ENCODE measurements around the gene HOXB4. TPM values are rescaled to one million over a fixed set of nuclear protein-coding genes. Genes with fewer than 3 reads are reported as not detected.

The HOXB4 gene
- total RNA-seq, 2 experiments from 2014 or later, result 7.8 TPM

GRCh38 chr17:48619826-48620449, 41.8 kb upstream of the HOXB4 start:
- peaks cover 2% of the 10 kb centered on the region for H3K36me3 Mint-ChIP-seq
- no peak overlapping the region for H3K4me3 Mint-ChIP-seq
- H3K27me3 Mint-ChIP-seq, result peaks cover 94% of the 10 kb centered on the region
- H3K9me3 Mint-ChIP-seq (ENCODE audit: low read depth), result no peaks in the 10 kb centered on the region
- CTCF ChIA-PET, result interaction anchor here (1.0 to 11.2 kb wide), 8 partner anchors 9 to 594 kb away, joined by 3 to 190 read pairs (median 11); no protein-coding TSS in a partner anchor
- peaks cover 32% of the 10 kb centered on the region for H3K4me1 Mint-ChIP-seq
- DNase-seq (no peak), ATAC-seq (no peak)
- no peak overlapping the region for H3K27ac Mint-ChIP-seq

- H3K9me3 Mint-ChIP-seq (ENCODE audit: low read depth), result no peaks in the 10 kb centered on the region
- CTCF ChIA-PET, result interaction anchor here (0.7 to 11.2 kb wide), 41 partner anchors 8 to 776 kb away, joined by 3 to 190 read pairs (median 4); partner anchors contain the start of genes COPZ2, HOXB13, HOXB9 and PRAC2
- ATAC-seq (peak; percentile 76), DNase-seq (peak; percentile 86)
- peak overlapping the region; percentile 36 for H3K27ac Mint-ChIP-seq
- H3K4me1 Mint-ChIP-seq, result peaks cover 34% of the 10 kb centered on the region
- H3K36me3 Mint-ChIP-seq, result peaks cover 2% of the 10 kb centered on the region
- H3K27me3 Mint-ChIP-seq, result peaks cover 96% of the 10 kb centered on the region
- peak overlapping the region; percentile 31 for H3K4me3 Mint-ChIP-seq
Measured at GRCh38 chr17:48618256-48618896, 40.2 kb upstream of the HOXB4 start.

GRCh38 chr17:48617471-48618255, 39.5 kb upstream of the HOXB4 start:
- CTCF ChIA-PET, result interaction anchor here (0.7 to 11.2 kb wide), 32 partner anchors 9 to 775 kb away, joined by 3 to 190 read pairs (median 4); partner anchors contain the start of genes COPZ2, HOXB13, HOXB9 and PRAC2
- Mint-ChIP-seq H3K4me1 (peaks cover 37% of the 10 kb centered on the region), H3K4me3 (no peak overlapping the region), H3K27me3 (peaks cover 94% of the 10 kb centered on the region), H3K9me3 (ENCODE audit: low read depth) (no peaks in the 10 kb centered on the region), H3K27ac (no peak overlapping the region), H3K36me3 (peaks cover 2% of the 10 kb centered on the region)
- ATAC-seq, result no peak
- no peak for DNase-seq

- Mint-ChIP-seq H3K4me3 (no peak overlapping the region), H3K27ac (peak overlapping the region; percentile 6), H3K36me3 (peaks cover 2% of the 10 kb centered on the region), H3K9me3 (ENCODE audit: low read depth) (no peaks in the 10 kb centered on the region), H3K4me1 (peaks cover 43% of the 10 kb centered on the region), H3K27me3 (peaks cover 91% of the 10 kb centered on the region)
- DNase-seq, result no peak
- ATAC-seq, result no peak
- CTCF ChIA-PET, result interaction anchor here (0.9 to 11.2 kb wide), 14 partner anchors 10 to 774 kb away, joined by 3 to 190 read pairs (median 4); partner anchors contain the start of genes HOXB9 and SNX11
Measured at GRCh38 chr17:48616717-48617470, 38.7 kb upstream of the HOXB4 start.

- peaks cover 89% of the 10 kb centered on the region for H3K27me3 Mint-ChIP-seq
- H3K4me3 Mint-ChIP-seq, result no peak overlapping the region
- ATAC-seq, result no peak
- H3K36me3 Mint-ChIP-seq, result peaks cover 2% of the 10 kb centered on the region
- CTCF ChIA-PET, result interaction anchor here (0.8 to 1.6 kb wide), 7 partner anchors 8 to 590 kb away, joined by 3 to 4 read pairs (median 3); no protein-coding TSS in a partner anchor
- no peak for DNase-seq
- no peaks in the 10 kb centered on the region for H3K9me3 Mint-ChIP-seq (ENCODE audit: low read depth)
- H3K4me1 Mint-ChIP-seq, result peaks cover 49% of the 10 kb centered on the region
- H3K27ac Mint-ChIP-seq, result no peak overlapping the region
Measured at GRCh38 chr17:48615963-48616716, 38.0 kb upstream of the HOXB4 start.

- DNase-seq (no peak), ATAC-seq (no peak)
- H3K4me3 Mint-ChIP-seq, result peak within 1 kb of the TSS; percentile 15
- H3K4me1 Mint-ChIP-seq, result peaks cover 55% of the 10 kb centered on the region
- CTCF ChIA-PET, result interaction anchor here (0.8 to 2.9 kb wide), 11 partner anchors 9 to 590 kb away, joined by 3 to 21 read pairs (median 3); no protein-coding TSS in a partner anchor
- peaks cover 86% of the 10 kb centered on the region for H3K27me3 Mint-ChIP-seq
- H3K9me3 Mint-ChIP-seq (ENCODE audit: low read depth), result no peaks in the 10 kb centered on the region
- H3K27ac Mint-ChIP-seq, result peak within 1 kb of the TSS; percentile 63
- H3K36me3 Mint-ChIP-seq, result peaks cover 2% of the 10 kb centered on the region
Measured at GRCh38 chr17:48615047-48615962, 37.2 kb upstream of the HOXB4 start, which contains the start of gene HOXB8. HOXB8 (minus strand) TSS chr17:48615292; CDS start chr17:48614704, 588 bp downstream.

GRCh38 chr17:48613862-48614694, 35.9 kb upstream of the HOXB4 start:
- no peak for ATAC-seq
- peaks cover 2% of the 10 kb centered on the region for H3K36me3 Mint-ChIP-seq
- H3K9me3 Mint-ChIP-seq (ENCODE audit: low read depth), result no peaks in the 10 kb centered on the region
- H3K27ac Mint-ChIP-seq, result peak overlapping the region; percentile 49
- peaks cover 51% of the 10 kb centered on the region for H3K4me1 Mint-ChIP-seq
- no peak for DNase-seq
- peaks cover 83% of the 10 kb centered on the region for H3K27me3 Mint-ChIP-seq
- CTCF ChIA-PET, result interaction anchor here (0.6 to 2.9 kb wide), 12 partner anchors 8 to 549 kb away, joined by 3 to 23 read pairs (median 3); partner anchors contain the start of gene HOXB9
- peak overlapping the region; percentile 15 for H3K4me3 Mint-ChIP-seq

GRCh38 chr17:48612854-48613691, 34.9 kb upstream of the HOXB4 start:
- DNase-seq, result no peak

GRCh38 chr17:48612456-48612853, 34.3 kb upstream of the HOXB4 start:
- ATAC-seq, result no peak
- DNase-seq, result no peak
- peaks cover 42% of the 10 kb centered on the region for H3K4me1 Mint-ChIP-seq
- no peaks in the 10 kb centered on the region for H3K9me3 Mint-ChIP-seq (ENCODE audit: low read depth)
- CTCF ChIA-PET, result interaction anchor here (0.7 to 2.9 kb wide), 13 partner anchors 9 to 533 kb away, joined by 3 to 23 read pairs (median 4); partner anchors contain the start of gene HOXB9
- H3K27ac Mint-ChIP-seq, result peak overlapping the region; percentile 72
- peak overlapping the region; percentile 76 for H3K4me3 Mint-ChIP-seq
- H3K36me3 Mint-ChIP-seq, result peaks cover 2% of the 10 kb centered on the region
- H3K27me3 Mint-ChIP-seq, result peaks cover 81% of the 10 kb centered on the region

More at GRCh38 chr17:48612854-48613691, 34.9 kb upstream of the HOXB4 start:
- peak; percentile 68 for ATAC-seq
- peak overlapping the region; percentile 76 for H3K4me3 Mint-ChIP-seq
- H3K36me3 Mint-ChIP-seq, result peaks cover 2% of the 10 kb centered on the region
- peaks cover 42% of the 10 kb centered on the region for H3K4me1 Mint-ChIP-seq
- CTCF ChIA-PET, result interaction anchor here (0.5 to 2.9 kb wide), 15 partner anchors 9 to 534 kb away, joined by 3 to 23 read pairs (median 3); partner anchors contain the start of gene HOXB9
- H3K9me3 Mint-ChIP-seq (ENCODE audit: low read depth), result no peaks in the 10 kb centered on the region
- peak overlapping the region; percentile 72 for H3K27ac Mint-ChIP-seq
- H3K27me3 Mint-ChIP-seq, result peaks cover 81% of the 10 kb centered on the region
